Measurements from ENCODE around the gene INTS3.
A peak's percentile ranks its signal among the peaks of the same experiment; 100 is the strongest.

Gene INTS3

GRCh38 chr1:153799016-153799415, 71.2 kb downstream of the INTS3 start:
- no peaks in the 10 kb centered on the region for H3K4me1 ChIP-seq (ENCODE audit: control insufficient read depth, insufficient read depth, low read length)
- no peak overlapping the region for H3K27ac ChIP-seq (ENCODE audit: extremely low read depth, low read depth, low read length)
- ChIA-PET POLR2A (interaction anchor here (1.6 to 1.7 kb wide), 3 partner anchors 168 to 191 kb away, joined by 4 to 8 read pairs (median 5); partner anchors contain the start of genes CREB3L4, RAB13 and RPS27), CTCF (interaction anchor here (0.6 to 4.4 kb wide), 6 partner anchors 16 to 341 kb away, joined by 3 to 46 read pairs (median 4); partner anchors contain the start of gene RAB13)
- no peaks in the 10 kb centered on the region for H3K9me3 ChIP-seq (ENCODE audit: control insufficient read depth, insufficient read depth, low read depth, low read length)
- TF ChIP-seq, protein P1, sequence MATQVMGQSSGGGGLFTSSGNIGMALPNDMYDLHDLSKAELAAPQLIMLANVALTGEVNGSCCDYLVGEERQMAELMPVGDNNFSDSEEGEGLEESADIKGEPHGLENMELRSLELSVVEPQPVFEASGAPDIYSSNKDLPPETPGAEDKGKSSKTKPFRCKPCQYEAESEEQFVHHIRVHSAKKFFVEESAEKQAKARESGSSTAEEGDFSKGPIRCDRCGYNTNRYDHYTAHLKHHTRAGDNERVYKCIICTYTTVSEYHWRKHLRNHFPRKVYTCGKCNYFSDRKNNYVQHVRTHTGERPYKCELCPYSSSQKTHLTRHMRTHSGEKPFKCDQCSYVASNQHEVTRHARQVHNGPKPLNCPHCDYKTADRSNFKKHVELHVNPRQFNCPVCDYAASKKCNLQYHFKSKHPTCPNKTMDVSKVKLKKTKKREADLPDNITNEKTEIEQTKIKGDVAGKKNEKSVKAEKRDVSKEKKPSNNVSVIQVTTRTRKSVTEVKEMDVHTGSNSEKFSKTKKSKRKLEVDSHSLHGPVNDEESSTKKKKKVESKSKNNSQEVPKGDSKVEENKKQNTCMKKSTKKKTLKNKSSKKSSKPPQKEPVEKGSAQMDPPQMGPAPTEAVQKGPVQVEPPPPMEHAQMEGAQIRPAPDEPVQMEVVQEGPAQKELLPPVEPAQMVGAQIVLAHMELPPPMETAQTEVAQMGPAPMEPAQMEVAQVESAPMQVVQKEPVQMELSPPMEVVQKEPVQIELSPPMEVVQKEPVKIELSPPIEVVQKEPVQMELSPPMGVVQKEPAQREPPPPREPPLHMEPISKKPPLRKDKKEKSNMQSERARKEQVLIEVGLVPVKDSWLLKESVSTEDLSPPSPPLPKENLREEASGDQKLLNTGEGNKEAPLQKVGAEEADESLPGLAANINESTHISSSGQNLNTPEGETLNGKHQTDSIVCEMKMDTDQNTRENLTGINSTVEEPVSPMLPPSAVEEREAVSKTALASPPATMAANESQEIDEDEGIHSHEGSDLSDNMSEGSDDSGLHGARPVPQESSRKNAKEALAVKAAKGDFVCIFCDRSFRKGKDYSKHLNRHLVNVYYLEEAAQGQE (tag by site-specific recombination; IDR thresholded peaks at IDR 0.05), result no peak
- TF ChIP-seq ZFHX2 (tag by site-specific recombination; conservative IDR thresholded peaks at IDR 0.05) (peak; percentile 12; the same call in 1 of the 2 replicates), ZNF449 (tag by site-specific recombination; IDR thresholded peaks at IDR 0.05) (no peak)
- no peak overlapping the region for H3K4me3 ChIP-seq (ENCODE audit: low read depth, low read length)
- peaks cover 0 to 18% of the 10 kb centered on the region in 2 experiments; a peak in 1 of 3 replicates for H3K36me3 ChIP-seq (ENCODE audit: control insufficient read depth in 2 of 2, insufficient read depth in 1 of 2, low read length in 2 of 2)

DNA sequence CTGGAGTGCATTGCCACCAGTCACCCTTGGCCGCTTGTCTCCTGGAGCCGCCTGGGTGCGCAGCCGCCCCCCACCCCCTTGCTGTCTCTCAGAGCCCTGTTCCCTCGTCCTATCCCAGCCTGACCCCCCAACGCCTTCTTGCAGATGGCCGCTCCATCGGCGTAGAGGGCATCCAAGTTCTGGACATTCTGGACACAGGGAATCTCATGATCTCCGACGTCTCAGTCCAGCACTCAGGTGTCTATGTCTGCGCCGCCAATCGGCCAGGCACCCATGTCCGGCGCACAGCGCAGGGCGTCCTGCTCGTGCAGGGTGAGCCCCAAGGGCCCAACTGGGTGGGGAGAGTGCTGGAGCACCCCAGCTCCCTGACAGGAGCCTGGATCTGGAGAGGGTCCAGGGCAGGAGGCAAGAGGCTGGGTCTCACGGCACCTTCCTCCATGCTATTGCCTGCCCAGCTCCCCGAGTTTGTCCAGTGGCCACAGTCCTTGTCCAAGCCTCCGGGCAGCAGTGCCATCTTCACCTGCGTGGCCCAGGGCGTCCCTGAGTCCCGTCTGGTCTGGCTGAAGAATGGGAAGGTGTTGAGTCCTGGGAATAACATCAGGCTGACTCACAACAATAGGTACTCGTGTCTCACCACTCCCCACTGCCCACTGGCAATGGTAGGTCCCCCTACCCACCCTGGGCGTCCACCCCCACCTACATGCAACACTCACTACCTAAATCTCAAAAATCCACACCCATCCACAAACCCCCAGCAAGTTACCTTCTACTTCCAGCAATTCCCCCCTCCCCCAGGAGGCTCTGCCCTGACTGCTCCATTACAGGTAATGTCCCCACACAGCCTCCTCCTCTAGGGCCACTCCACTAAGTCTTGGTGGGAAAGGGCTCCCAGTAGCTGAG, 72.0 kb downstream of the INTS3 start:
- H3K27ac ChIP-seq (ENCODE audit: extremely low read depth, low read depth, low read length), result no peak overlapping the region
- ChIA-PET POLR2A (interaction anchor here (1.6 to 1.7 kb wide), 2 partner anchors 186 to 190 kb away, joined by 4 to 8 read pairs; partner anchors contain the start of genes RAB13 and RPS27), CTCF (interaction anchor here (0.6 to 4.4 kb wide), 4 partner anchors 19 to 340 kb away, joined by 3 to 46 read pairs (median 11); partner anchors contain the start of gene RAB13)
- no peak for TF ChIP-seq ZNF211 (tag by site-specific recombination; IDR thresholded peaks at IDR 0.05; ENCODE audit: low read depth)
- TF ChIP-seq ZXDB (tag by site-specific recombination; IDR thresholded peaks at IDR 0.05), result no peak
- TF ChIP-seq ZNF610 (tag by site-specific recombination; IDR thresholded peaks at IDR 0.05; ENCODE audit: borderline replicate concordance), result no peak
- TF ChIP-seq ZNF692 (tag by site-specific recombination; IDR thresholded peaks at IDR 0.05), result no peak
- no peak for TF ChIP-seq ZBTB20 (tag by site-specific recombination; IDR thresholded peaks at IDR 0.05)
- no peak for TF ChIP-seq ZSCAN30 (tag by site-specific recombination; IDR thresholded peaks at IDR 0.05)
- TF ChIP-seq YY2 (tag by site-specific recombination; IDR thresholded peaks at IDR 0.05), result no peak
- TF ChIP-seq ZNF24 (tag by site-specific recombination; IDR thresholded peaks at IDR 0.05), result no peak
- TF ChIP-seq ZBTB44 (tag by site-specific recombination; IDR thresholded peaks at IDR 0.05), result no peak
- TF ChIP-seq ZNF37A (tag by site-specific recombination; IDR thresholded peaks at IDR 0.05), result no peak
- TF ChIP-seq ZNF621 (tag by site-specific recombination; IDR thresholded peaks at IDR 0.05), result no peak
- no peak for TF ChIP-seq HOXA7 (CRISPR knock-in tag; IDR thresholded peaks at IDR 0.05; ENCODE audit: borderline replicate concordance)
- no peak for TF ChIP-seq ZNF138 (tag by site-specific recombination; IDR thresholded peaks at IDR 0.05; ENCODE audit: borderline replicate concordance)
- no peak for TF ChIP-seq OVOL3 (tag by site-specific recombination; IDR thresholded peaks at IDR 0.05)
- no peak for TF ChIP-seq ZNF548 (tag by site-specific recombination; IDR thresholded peaks at IDR 0.05)
- peaks cover 0 to 20% of the 10 kb centered on the region in 2 experiments; a peak in 1 of 3 replicates for H3K36me3 ChIP-seq (ENCODE audit: control insufficient read depth in 2 of 2, insufficient read depth in 1 of 2, low read length in 2 of 2)
- H3K4me3 ChIP-seq (ENCODE audit: low read depth, low read length), result no peak overlapping the region
- no peaks in the 10 kb centered on the region for H3K9me3 ChIP-seq (ENCODE audit: control insufficient read depth, insufficient read depth, low read depth, low read length)
- H3K4me1 ChIP-seq (ENCODE audit: control insufficient read depth, insufficient read depth, low read length), result no peaks in the 10 kb centered on the region
